Neutrophil (primary cell): ENCODE results near the gene TMEM45A.

ENCODE experiments used
- H3K27ac ChIP-seq: fragments of 200-600 bp; sonication (generic); 2 replicates; pipeline ENCODE4 v1.5.1; 2016; ENCODE audit warnings: mild to moderate bottlenecking, moderate library complexity
- H3K27me3 ChIP-seq: fragments of 200-600 bp; sonication (generic); 2 replicates; pipeline ENCODE4 v1.6.0; 2016; ENCODE audit warnings: mild to moderate bottlenecking
- H3K36me3 ChIP-seq: fragments of 200-600 bp; sonication (generic); 2 replicates; pipeline ENCODE4 v1.5.1; 2017
- H3K4me1 ChIP-seq, 2 experiments: fragments of 200-600 bp in 1 of 2; sonication (generic) in 1 of 2; 1 replicate in 1 of 2; 2 replicates in 1 of 2; pipeline versions ENCODE4 v1.5.1 to v1.6.1; 2013 to 2016; ENCODE audit warnings: low read depth in 1 of 2, low read length in 1 of 2, mild to moderate bottlenecking in 1 of 2, moderate library complexity in 1 of 2; ENCODE audit not compliant: control insufficient read depth in 1 of 2, insufficient read depth in 1 of 2
- H3K4me3 ChIP-seq, 2 experiments: fragments of 200-600 bp in 1 of 2; sonication (generic) in 1 of 2; 1 replicate in 1 of 2; 2 replicates in 1 of 2; pipeline ENCODE4 v1.5.1; 2013 to 2016; ENCODE audit warnings: low read depth in 1 of 2, low read length in 1 of 2, mild to moderate bottlenecking in 1 of 2, moderate library complexity in 1 of 2
- H3K9me3 ChIP-seq: fragments of 200-600 bp; sonication (generic); 2 replicates; pipeline ENCODE4 v1.5.1; 2016
- TF ChIP-seq, protein P1 (sequence below): fragments of 200-600 bp; sonication (generic); IDR thresholded peaks from 2 replicates; pipeline ENCODE4 v1.5.1; 2016; ENCODE audit warnings: antibody characterized with exemption

Gene TMEM45A

DNA sequence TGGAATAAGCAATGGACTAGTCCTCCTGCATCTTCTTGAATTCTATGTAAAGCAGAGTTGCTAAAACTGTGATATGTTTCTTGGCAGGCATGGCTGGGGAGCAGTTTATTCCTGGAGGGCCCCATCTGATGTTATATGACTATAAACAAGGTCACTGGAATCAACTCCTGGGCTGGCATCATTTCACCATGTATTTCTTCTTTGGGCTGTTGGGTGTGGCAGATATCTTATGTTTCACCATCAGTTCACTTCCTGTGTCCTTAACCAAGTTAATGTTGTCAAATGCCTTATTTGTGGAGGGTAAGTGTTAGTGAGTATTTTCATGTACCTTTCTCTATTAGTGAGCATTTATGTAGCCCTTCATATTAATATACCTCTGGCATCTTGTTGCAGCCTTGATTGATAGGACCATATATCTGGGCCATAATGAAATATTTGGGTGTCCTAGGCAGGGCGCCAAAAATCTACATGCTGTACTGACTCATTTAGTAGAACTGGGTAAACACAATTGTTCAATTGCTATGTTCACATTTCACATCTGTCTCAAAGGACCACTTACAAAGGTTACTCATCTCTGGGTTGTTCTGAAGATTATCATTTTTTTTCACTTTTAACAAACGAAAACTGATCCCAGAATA is 64.4 kb downstream of the TMEM45A start:
- no peak overlapping the region for H3K27ac ChIP-seq
- H3K4me3 ChIP-seq: no peak overlapping the region
- peaks cover 12 to 15% of the 10 kb centered on the region in 2 experiments for H3K4me1 ChIP-seq
- H3K27me3 ChIP-seq: no peaks in the 10 kb centered on the region
- H3K9me3 ChIP-seq: no peaks in the 10 kb centered on the region
- H3K36me3 ChIP-seq: no peaks in the 10 kb centered on the region
- TF ChIP-seq, protein P1, sequence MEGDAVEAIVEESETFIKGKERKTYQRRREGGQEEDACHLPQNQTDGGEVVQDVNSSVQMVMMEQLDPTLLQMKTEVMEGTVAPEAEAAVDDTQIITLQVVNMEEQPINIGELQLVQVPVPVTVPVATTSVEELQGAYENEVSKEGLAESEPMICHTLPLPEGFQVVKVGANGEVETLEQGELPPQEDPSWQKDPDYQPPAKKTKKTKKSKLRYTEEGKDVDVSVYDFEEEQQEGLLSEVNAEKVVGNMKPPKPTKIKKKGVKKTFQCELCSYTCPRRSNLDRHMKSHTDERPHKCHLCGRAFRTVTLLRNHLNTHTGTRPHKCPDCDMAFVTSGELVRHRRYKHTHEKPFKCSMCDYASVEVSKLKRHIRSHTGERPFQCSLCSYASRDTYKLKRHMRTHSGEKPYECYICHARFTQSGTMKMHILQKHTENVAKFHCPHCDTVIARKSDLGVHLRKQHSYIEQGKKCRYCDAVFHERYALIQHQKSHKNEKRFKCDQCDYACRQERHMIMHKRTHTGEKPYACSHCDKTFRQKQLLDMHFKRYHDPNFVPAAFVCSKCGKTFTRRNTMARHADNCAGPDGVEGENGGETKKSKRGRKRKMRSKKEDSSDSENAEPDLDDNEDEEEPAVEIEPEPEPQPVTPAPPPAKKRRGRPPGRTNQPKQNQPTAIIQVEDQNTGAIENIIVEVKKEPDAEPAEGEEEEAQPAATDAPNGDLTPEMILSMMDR: no peak

DNA sequence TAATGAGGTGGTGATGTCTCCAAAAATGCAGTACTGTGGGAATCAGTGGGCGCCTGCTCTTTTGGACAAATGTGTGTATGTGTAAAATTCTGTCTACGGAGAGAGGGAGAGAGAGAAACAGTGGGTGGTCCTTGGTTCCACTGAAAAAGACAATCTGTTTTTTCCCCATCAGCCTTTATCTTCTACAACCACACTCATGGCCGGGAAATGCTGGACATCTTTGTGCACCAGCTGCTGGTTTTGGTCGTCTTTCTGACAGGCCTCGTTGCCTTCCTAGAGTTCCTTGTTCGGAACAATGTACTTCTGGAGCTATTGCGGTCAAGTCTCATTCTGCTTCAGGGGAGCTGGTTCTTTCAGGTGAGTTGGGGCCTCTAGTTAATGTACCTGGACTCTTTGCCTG is 65.8 kb downstream of the TMEM45A start:
- no peak overlapping the region for H3K27ac ChIP-seq
- TF ChIP-seq, protein P1: no peak
- no peaks in the 10 kb centered on the region for H3K27me3 ChIP-seq
- H3K36me3 ChIP-seq: no peaks in the 10 kb centered on the region
- peaks cover 25 to 28% of the 10 kb centered on the region in 2 experiments for H3K4me1 ChIP-seq
- no peak overlapping the region for H3K4me3 ChIP-seq
- H3K9me3 ChIP-seq: no peaks in the 10 kb centered on the region

DNA sequence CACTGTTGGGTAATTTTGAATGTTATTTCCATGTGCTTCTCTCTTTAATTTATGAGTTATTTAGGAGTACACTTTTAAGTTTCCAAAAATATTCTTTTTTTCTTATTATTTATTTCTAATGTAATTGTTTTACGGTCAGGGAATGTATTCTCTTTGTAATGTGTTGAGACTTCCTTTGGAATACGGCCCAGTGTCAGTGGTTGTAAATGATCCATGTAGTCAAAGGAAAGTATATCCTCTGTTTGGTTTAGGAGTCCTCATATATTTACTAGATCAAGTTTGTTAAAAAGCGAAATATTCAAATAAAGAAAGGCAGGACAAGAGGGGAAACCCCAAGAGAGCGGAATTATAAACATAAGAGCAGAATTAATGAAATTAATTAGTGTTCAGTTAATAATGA is 68.0 kb downstream of the TMEM45A start:
- Histone ChIP-seq H3K36me3 (no peaks in the 10 kb centered on the region), H3K9me3 (no peaks in the 10 kb centered on the region), H3K27me3 (no peaks in the 10 kb centered on the region), H3K4me3 (no peak overlapping the region), H3K27ac (no peak overlapping the region), H3K4me1 (peaks cover 40 to 44% of the 10 kb centered on the region in 2 experiments)
- TF ChIP-seq, protein P1: no peak

DNA sequence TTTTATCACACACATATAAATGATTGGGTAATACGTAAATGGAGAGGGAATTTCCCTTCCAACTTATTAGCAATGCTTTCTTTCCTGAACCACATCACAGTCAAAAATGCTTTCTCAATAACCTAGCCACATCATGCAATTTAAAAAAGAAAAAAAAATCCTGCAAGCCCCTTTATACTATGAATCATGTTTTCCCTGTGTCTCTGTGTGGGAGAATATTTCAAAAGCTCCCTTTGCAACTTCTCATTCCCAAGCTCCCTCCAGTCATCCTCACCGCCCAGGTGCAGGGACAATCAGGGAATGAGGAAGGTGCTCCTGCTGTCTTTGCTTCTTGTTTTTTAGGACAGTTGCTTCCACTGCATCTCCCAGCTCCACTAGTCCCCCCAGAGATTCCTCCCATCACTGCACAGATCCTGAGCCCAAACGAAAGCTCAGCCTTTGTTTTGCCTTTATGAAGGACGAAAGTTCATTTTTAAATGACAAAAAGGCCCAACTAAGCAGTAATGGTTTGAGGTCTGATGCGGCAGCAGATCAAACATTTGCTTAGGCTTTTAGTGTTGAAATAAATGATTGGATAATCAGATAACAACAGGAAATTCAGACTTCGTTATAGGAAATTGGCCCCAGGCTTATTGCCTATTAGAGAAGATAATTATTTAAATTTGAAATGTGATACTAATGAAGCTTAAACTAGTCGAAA is 69.2 kb downstream of the TMEM45A start:
- H3K9me3 ChIP-seq: no peaks in the 10 kb centered on the region
- TF ChIP-seq, protein P1: no peak
- no peaks in the 10 kb centered on the region for H3K36me3 ChIP-seq
- H3K4me3 ChIP-seq: no peak overlapping the region
- no peaks in the 10 kb centered on the region for H3K27me3 ChIP-seq
- H3K4me1 ChIP-seq: peaks cover 37 to 40% of the 10 kb centered on the region in 2 experiments
- no peak overlapping the region for H3K27ac ChIP-seq

DNA sequence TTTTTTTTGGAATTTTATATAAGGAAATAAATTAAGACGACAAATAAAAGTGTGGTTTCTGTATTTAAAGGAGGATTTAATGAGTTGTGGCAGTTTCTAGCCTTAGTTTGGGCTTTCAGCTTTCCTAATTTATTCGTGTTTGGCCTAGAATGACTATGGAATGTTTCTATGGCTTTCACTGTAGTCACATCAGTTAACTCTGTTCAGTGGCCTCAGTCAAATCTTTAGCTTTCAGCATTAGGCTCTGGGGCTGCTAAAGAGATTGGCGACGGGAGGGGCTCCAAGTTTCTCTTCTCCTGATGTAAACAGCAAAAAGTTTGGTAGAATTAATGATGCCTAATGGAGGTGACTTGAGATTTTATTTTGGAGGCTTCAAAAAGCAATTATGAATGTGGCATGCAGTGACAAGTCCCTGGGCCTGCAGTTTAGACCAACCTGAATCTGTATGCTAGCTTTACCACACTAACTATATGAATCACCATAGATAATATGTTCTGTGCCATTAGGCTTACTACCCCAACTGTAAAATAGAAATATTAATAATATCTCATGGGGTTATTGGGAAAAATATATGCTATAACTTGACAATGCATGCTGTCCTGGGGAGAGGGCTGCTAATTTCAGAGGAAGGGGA is 69.9 kb downstream of the TMEM45A start:
- Histone ChIP-seq H3K4me1 (peaks cover 34 to 35% of the 10 kb centered on the region in 2 experiments), H3K4me3 (no peak overlapping the region), H3K9me3 (no peaks in the 10 kb centered on the region), H3K27ac (no peak overlapping the region), H3K36me3 (no peaks in the 10 kb centered on the region), H3K27me3 (no peaks in the 10 kb centered on the region)
- TF ChIP-seq, protein P1: no peak
